Measurements from ENCODE around the gene RESF1.
A peak's percentile ranks its signal among the peaks of the same experiment; 100 is the strongest.
"Not testable (repeated sequence)": the region's sequence is repeated elsewhere in the genome, so short reads cannot be mapped to it uniquely, and the experiment has no call there.

RESF1 gene

DNA sequence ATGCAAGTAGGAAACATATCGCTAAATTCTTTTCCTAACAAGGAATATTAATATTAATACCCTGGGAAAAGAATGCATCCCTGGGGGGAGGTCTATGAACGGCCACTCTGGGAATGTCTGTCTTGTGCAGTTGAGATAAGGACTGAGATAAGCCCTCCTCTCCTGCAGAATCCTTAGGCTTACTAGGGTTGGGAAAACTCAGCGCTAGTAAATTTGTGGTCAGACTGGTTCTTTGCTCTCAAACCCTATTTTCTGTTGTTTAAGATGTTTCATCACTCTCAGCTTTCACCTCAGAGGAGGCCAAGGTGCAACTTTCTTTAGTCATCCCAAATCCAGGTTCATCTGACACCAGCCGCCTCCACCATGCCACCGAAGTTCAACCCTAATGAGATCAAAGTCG, 11.2 kb upstream of the RESF1 start:
- Histone ChIP-seq H3K4me1 (ENCODE audit: control insufficient read depth, low read depth, low read length) (no peaks in the 10 kb centered on the region), H3K9me3 (ENCODE audit: control insufficient read depth, low read depth, low read length) (no peaks in the 10 kb centered on the region), H3K27me3 (ENCODE audit: control insufficient read depth, insufficient read depth, low read length) (no peaks in the 10 kb centered on the region), H3K4me3 (ENCODE audit: low read length) (no peak overlapping the region), H3K27ac (ENCODE audit: low read length) (no peak overlapping the region), H3K36me3 (ENCODE audit: control insufficient read depth, low read depth, low read length) (no peaks in the 10 kb centered on the region), H3K9ac (ENCODE audit: low read length) (no peak overlapping the region)

GRCh38 chr12:31948697-31949359, 10.4 kb upstream of the RESF1 start:
- H3K36me3 ChIP-seq (ENCODE audit: control insufficient read depth, low read depth, low read length); H3K9ac ChIP-seq (ENCODE audit: low read length); H3K27ac ChIP-seq (ENCODE audit: low read length); H3K4me3 ChIP-seq (ENCODE audit: low read length); H3K9me3 ChIP-seq (ENCODE audit: control insufficient read depth, low read depth, low read length); H3K4me1 ChIP-seq (ENCODE audit: control insufficient read depth, low read depth, low read length); H3K27me3 ChIP-seq (ENCODE audit: control insufficient read depth, insufficient read depth, low read length): not testable (repeated sequence)

DNA sequence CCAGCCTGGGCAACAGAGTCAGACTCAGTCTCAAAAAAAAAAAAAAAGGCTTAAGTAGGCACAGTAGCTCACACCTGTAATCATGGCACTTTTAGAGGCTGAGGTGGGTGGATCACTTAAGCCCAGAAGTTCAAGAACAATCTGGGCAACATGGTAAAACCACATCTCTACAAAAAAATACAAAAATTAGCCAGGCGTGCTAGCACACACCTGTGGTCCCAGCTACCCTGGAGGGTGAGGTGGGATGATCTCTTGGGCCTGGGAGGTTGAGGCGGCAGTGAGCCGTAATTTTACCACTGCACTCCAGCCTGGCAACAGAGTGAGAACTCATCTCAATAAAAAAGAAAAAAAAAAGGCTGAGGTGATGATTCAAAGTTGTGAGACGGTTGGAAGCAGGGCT, 9.1 kb upstream of the RESF1 start:
- no peaks in the 10 kb centered on the region for H3K36me3 ChIP-seq (ENCODE audit: control insufficient read depth, low read depth, low read length)
- H3K4me1 ChIP-seq (ENCODE audit: control insufficient read depth, low read depth, low read length), result no peaks in the 10 kb centered on the region
- no peak overlapping the region for H3K27ac ChIP-seq (ENCODE audit: low read length)
- no peak overlapping the region for H3K9ac ChIP-seq (ENCODE audit: low read length)
- no peaks in the 10 kb centered on the region for H3K9me3 ChIP-seq (ENCODE audit: control insufficient read depth, low read depth, low read length)
- no peaks in the 10 kb centered on the region for H3K27me3 ChIP-seq (ENCODE audit: control insufficient read depth, insufficient read depth, low read length)
- H3K4me3 ChIP-seq (ENCODE audit: low read length), result no peak overlapping the region

- Histone ChIP-seq H3K9ac (ENCODE audit: low read length) (no peak overlapping the region), H3K4me3 (ENCODE audit: low read length) (no peak overlapping the region), H3K4me1 (ENCODE audit: control insufficient read depth, low read depth, low read length) (no peaks in the 10 kb centered on the region), H3K27ac (ENCODE audit: low read length) (no peak overlapping the region), H3K27me3 (ENCODE audit: control insufficient read depth, insufficient read depth, low read length) (no peaks in the 10 kb centered on the region), H3K36me3 (ENCODE audit: control insufficient read depth, low read depth, low read length) (no peaks in the 10 kb centered on the region), H3K9me3 (ENCODE audit: control insufficient read depth, low read depth, low read length) (no peaks in the 10 kb centered on the region)
Measured at GRCh38 chr12:31950492-31950891, 8.7 kb upstream of the RESF1 start.

DNA sequence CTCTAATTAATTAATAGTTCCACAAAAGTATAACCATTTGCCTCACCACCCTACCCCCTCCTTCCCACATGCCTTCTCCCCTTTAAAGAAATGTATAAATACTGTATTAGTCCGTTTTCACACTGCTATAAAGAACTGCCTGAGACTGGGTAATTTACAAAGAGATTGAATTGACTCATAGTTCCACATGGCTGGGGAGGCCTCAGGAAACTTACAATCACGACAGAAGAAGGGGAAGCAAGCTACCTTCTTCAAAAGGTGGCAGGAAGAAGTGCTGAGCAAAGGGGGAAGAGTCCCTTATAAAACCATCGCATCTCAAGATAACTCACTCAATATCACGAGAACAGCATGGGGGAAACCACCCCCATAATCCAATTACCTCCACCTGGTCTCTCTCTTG, 8.2 kb upstream of the RESF1 start:
- Histone ChIP-seq H3K9me3 (ENCODE audit: control insufficient read depth, low read depth, low read length) (no peaks in the 10 kb centered on the region), H3K4me3 (ENCODE audit: low read length) (no peak overlapping the region), H3K9ac (ENCODE audit: low read length) (no peak overlapping the region), H3K4me1 (ENCODE audit: control insufficient read depth, low read depth, low read length) (no peaks in the 10 kb centered on the region), H3K27me3 (ENCODE audit: control insufficient read depth, insufficient read depth, low read length) (no peaks in the 10 kb centered on the region), H3K27ac (ENCODE audit: low read length) (no peak overlapping the region), H3K36me3 (ENCODE audit: control insufficient read depth, low read depth, low read length) (no peaks in the 10 kb centered on the region)

GRCh38 chr12:31951939-31952338, 7.3 kb upstream of the RESF1 start:
- Histone ChIP-seq H3K4me3 (ENCODE audit: low read length) (no peak overlapping the region), H3K27me3 (ENCODE audit: control insufficient read depth, insufficient read depth, low read length) (no peaks in the 10 kb centered on the region), H3K27ac (ENCODE audit: low read length) (no peak overlapping the region), H3K4me1 (ENCODE audit: control insufficient read depth, low read depth, low read length) (no peaks in the 10 kb centered on the region), H3K9me3 (ENCODE audit: control insufficient read depth, low read depth, low read length) (no peaks in the 10 kb centered on the region), H3K36me3 (ENCODE audit: control insufficient read depth, low read depth, low read length) (no peaks in the 10 kb centered on the region), H3K9ac (ENCODE audit: low read length) (no peak overlapping the region)

- Histone ChIP-seq H3K27ac (ENCODE audit: low read length) (no peak overlapping the region), H3K4me1 (ENCODE audit: control insufficient read depth, low read depth, low read length) (no peaks in the 10 kb centered on the region), H3K9me3 (ENCODE audit: control insufficient read depth, low read depth, low read length) (no peaks in the 10 kb centered on the region), H3K9ac (ENCODE audit: low read length) (no peak overlapping the region), H3K36me3 (ENCODE audit: control insufficient read depth, low read depth, low read length) (no peaks in the 10 kb centered on the region), H3K4me3 (ENCODE audit: low read length) (no peak overlapping the region), H3K27me3 (ENCODE audit: control insufficient read depth, insufficient read depth, low read length) (no peaks in the 10 kb centered on the region)
Measured at GRCh38 chr12:31952418-31952817, 6.8 kb upstream of the RESF1 start.

- Histone ChIP-seq H3K4me3 (ENCODE audit: low read length) (no peak overlapping the region), H3K9me3 (ENCODE audit: control insufficient read depth, low read depth, low read length) (no peaks in the 10 kb centered on the region), H3K4me1 (ENCODE audit: control insufficient read depth, low read depth, low read length) (peaks cover 6% of the 10 kb centered on the region), H3K9ac (ENCODE audit: low read length) (no peak overlapping the region), H3K27me3 (ENCODE audit: control insufficient read depth, insufficient read depth, low read length) (peaks cover 4% of the 10 kb centered on the region), H3K27ac (ENCODE audit: low read length) (no peak overlapping the region), H3K36me3 (ENCODE audit: control insufficient read depth, low read depth, low read length) (no peaks in the 10 kb centered on the region)
Measured at GRCh38 chr12:31954925-31955858, 4.0 kb upstream of the RESF1 start.

- Histone ChIP-seq H3K27me3 (ENCODE audit: control insufficient read depth, insufficient read depth, low read length) (peaks cover 4% of the 10 kb centered on the region), H3K9ac (ENCODE audit: low read length) (peak overlapping the region; percentile 81), H3K9me3 (ENCODE audit: control insufficient read depth, low read depth, low read length) (no peaks in the 10 kb centered on the region), H3K4me3 (ENCODE audit: low read length) (peak overlapping the region; percentile 99), H3K27ac (ENCODE audit: low read length) (no peak overlapping the region), H3K4me1 (ENCODE audit: control insufficient read depth, low read depth, low read length) (peaks cover 19% of the 10 kb centered on the region), H3K36me3 (ENCODE audit: control insufficient read depth, low read depth, low read length) (peaks cover 19% of the 10 kb centered on the region)
Measured at GRCh38 chr12:31958569-31959160, 550 bp upstream of the RESF1 start.

DNA sequence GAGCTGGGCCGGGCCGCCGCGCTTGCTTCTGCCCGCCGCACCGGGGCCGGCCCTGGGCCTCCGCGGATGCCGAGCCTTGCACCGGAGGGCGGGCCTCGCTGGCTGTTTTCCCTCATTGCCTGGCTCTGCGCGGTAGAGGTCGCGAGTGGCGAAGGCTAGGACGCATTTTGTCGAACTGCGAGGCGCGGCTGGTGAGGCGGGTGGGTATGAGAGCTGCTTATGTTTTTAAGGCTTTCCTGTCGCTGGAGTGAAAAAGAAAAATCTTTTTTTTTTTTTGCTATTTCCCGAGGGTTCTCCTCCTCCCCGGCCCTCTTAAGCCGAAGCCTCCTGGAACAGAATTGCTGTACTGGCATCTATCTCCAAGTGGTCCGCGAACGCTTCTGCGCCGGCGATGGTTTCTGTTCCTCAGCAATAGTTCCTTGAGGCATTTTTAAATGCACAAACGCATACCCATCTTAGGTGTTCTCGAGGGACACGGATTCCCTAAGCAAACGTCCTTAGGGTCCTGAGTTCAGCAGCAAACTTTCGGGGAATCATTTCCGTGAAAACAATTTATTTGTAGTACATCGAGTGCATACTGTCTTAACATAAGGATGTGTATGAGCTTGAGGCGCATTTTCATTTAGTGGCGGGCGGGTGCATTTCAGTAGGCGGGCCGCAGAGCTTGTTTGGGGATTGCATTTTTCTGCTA, 631 bp downstream of the RESF1 start:
- Histone ChIP-seq H3K4me3 (ENCODE audit: low read length) (peak overlapping the region; percentile 99), H3K36me3 (ENCODE audit: control insufficient read depth, low read depth, low read length) (peaks cover 29% of the 10 kb centered on the region), H3K9me3 (ENCODE audit: control insufficient read depth, low read depth, low read length) (no peaks in the 10 kb centered on the region), H3K27ac (ENCODE audit: low read length) (no peak overlapping the region), H3K9ac (ENCODE audit: low read length) (peak overlapping the region; percentile 81), H3K27me3 (ENCODE audit: control insufficient read depth, insufficient read depth, low read length) (peaks cover 4% of the 10 kb centered on the region), H3K4me1 (ENCODE audit: control insufficient read depth, low read depth, low read length) (peaks cover 19% of the 10 kb centered on the region)

- H3K27me3 ChIP-seq (ENCODE audit: control insufficient read depth, insufficient read depth, low read length), result peaks cover 4% of the 10 kb centered on the region
- no peaks in the 10 kb centered on the region for H3K9me3 ChIP-seq (ENCODE audit: control insufficient read depth, low read depth, low read length)
- H3K27ac ChIP-seq (ENCODE audit: low read length), result no peak overlapping the region
- H3K4me3 ChIP-seq (ENCODE audit: low read length), result peak overlapping the region; percentile 99
- H3K4me1 ChIP-seq (ENCODE audit: control insufficient read depth, low read depth, low read length), result peaks cover 23% of the 10 kb centered on the region
- peaks cover 32% of the 10 kb centered on the region for H3K36me3 ChIP-seq (ENCODE audit: control insufficient read depth, low read depth, low read length)
- H3K9ac ChIP-seq (ENCODE audit: low read length), result no peak overlapping the region
Measured at GRCh38 chr12:31961137-31961536, 1.9 kb downstream of the RESF1 start.
